HG03097 (cell line): ENCODE results near the gene SEC62.
"Not testable (repeated sequence)": the region's sequence is repeated elsewhere in the genome, so short reads cannot be mapped to it uniquely, and the experiment has no call there.

ENCODE experiments used
- ATAC-seq: cut with Tn5 transposase; IDR thresholded peaks from one replicate; pipeline ENCODE4 v1.9.1; 2021; ENCODE audit not compliant: unreplicated experiment, low FRiP score

SEC62 gene

GRCh38 chr3:170012683-170013400, 46.2 kb downstream of the SEC62 start:
- ATAC-seq, result no peak

GRCh38 chr3:170016057-170016456, 49.5 kb downstream of the SEC62 start:
- no peak for ATAC-seq

- ATAC-seq, result not testable (repeated sequence)
These were observed 52.7 kb downstream of the SEC62 start for GRCh38 chr3:170019306-170019705.

GRCh38 chr3:170021083-170021482, 54.5 kb downstream of the SEC62 start:
- no peak for ATAC-seq

- ATAC-seq, result no peak
These were observed 55.7 kb downstream of the SEC62 start for GRCh38 chr3:170022336-170022735.

GRCh38 chr3:170023165-170023564, 56.6 kb downstream of the SEC62 start:
- ATAC-seq, result no peak

GRCh38 chr3:170024581-170024980, 58.0 kb downstream of the SEC62 start:
- ATAC-seq, result no peak

- no peak for ATAC-seq
These were observed 60.9 kb downstream of the SEC62 start for GRCh38 chr3:170027233-170028102.

GRCh38 chr3:170033489-170033888, 66.9 kb downstream of the SEC62 start:
- no peak for ATAC-seq

- ATAC-seq, result peak; percentile 62
These were observed 71.1 kb downstream of the SEC62 start, which contains the start of gene GPR160 for GRCh38 chr3:170037463-170038433. Gene GPR160, plus strand, starts transcription at chr3:170037995. Its CDS starts 45,978 bp downstream, at chr3:170083973.

- no peak for ATAC-seq
These were observed 72.0 kb downstream of the SEC62 start for GRCh38 chr3:170038434-170039110.

GRCh38 chr3:170040418-170040817, 73.8 kb downstream of the SEC62 start:
- ATAC-seq, result no peak

- no peak for ATAC-seq
These were observed 76.9 kb downstream of the SEC62 start for GRCh38 chr3:170043506-170043905.

GRCh38 chr3:170044271-170044670, 77.7 kb downstream of the SEC62 start:
- ATAC-seq, result no peak

GRCh38 chr3:170044795-170045244, 78.2 kb downstream of the SEC62 start:
- ATAC-seq, result peak; percentile 73

- no peak for ATAC-seq
These were observed 79.9 kb downstream of the SEC62 start for GRCh38 chr3:170046269-170047132.

GRCh38 chr3:170047133-170047404, 80.5 kb downstream of the SEC62 start:
- no peak for ATAC-seq
